ENCODE data around the gene GFRA4. TPM values are rescaled to one million over a fixed set of nuclear protein-coding genes. Genes with fewer than 3 reads are reported as not detected.

GFRA4 gene
- total and polyA plus RNA-seq, 2 donors (not counting 1 experiment from before 2014, with no cell fraction given), result not detected

- Histone ChIP-seq H3K27ac (ENCODE audit: insufficient read depth, low read length) (no peak overlapping the region), H3K9ac (ENCODE audit: insufficient read depth, low read length) (no peak overlapping the region), H2AFZ (ENCODE audit: low read length) (no peak overlapping the region), H4K20me1 (ENCODE audit: control insufficient read depth, extremely low read depth, insufficient read depth, low read length) (no peaks in the 10 kb centered on the region), H3K79me2 (ENCODE audit: control insufficient read depth, insufficient read depth, low read length) (no peaks in the 10 kb centered on the region), H3K9me3 (ENCODE audit: control insufficient read depth, insufficient read depth, low read depth, low read length) (no peaks in the 10 kb centered on the region), H3K4me2 (ENCODE audit: extremely low read depth, insufficient read depth, low read length) (no peak overlapping the region), H3K4me1 (ENCODE audit: control insufficient read depth, extremely low read depth, insufficient read depth, low read length) (no peaks in the 10 kb centered on the region), H3K4me3 (replicated peaks in 1 of 4; ENCODE audit: control extremely low read depth in 1 of 4, insufficient read depth in 1 of 4, low read depth in 3 of 4, low read length in 4 of 4) (no peak overlapping the region), H3K36me3 (ENCODE audit: control insufficient read depth, insufficient read depth, low read length) (peaks cover 1% of the 10 kb centered on the region), H3K27me3 (ENCODE audit: control insufficient read depth, insufficient read depth, low read length) (no peaks in the 10 kb centered on the region)
- TF ChIP-seq EZH2 (IDR thresholded peaks at IDR 0.05; ENCODE audit: low read length, missing control alignments) (no peak), CTCF (conservative IDR thresholded peaks at IDR 0.05 in 1 of 2, IDR thresholded peaks at IDR 0.05 in 1 of 2; ENCODE audit: low read depth in 1 of 2, low read length in 2 of 2) (no peak)
- DNase-seq (ENCODE audit: low read depth in 2 of 2), result no peak
These were observed 11.8 kb downstream of the GFRA4 start for GRCh38 chr20:3651204-3651962.

- H3K4me1 ChIP-seq (ENCODE audit: control insufficient read depth, extremely low read depth, insufficient read depth, low read length), result no peaks in the 10 kb centered on the region
- H3K27me3 ChIP-seq (ENCODE audit: control insufficient read depth, insufficient read depth, low read length), result no peaks in the 10 kb centered on the region
- no peak overlapping the region for H3K9ac ChIP-seq (ENCODE audit: insufficient read depth, low read length)
- H3K4me2 ChIP-seq (ENCODE audit: extremely low read depth, insufficient read depth, low read length), result no peak overlapping the region
- TF ChIP-seq EZH2 (IDR thresholded peaks at IDR 0.05; ENCODE audit: low read length, missing control alignments), result no peak
- no peak for TF ChIP-seq CTCF (conservative IDR thresholded peaks at IDR 0.05 in 1 of 2, IDR thresholded peaks at IDR 0.05 in 1 of 2; ENCODE audit: low read depth in 1 of 2, low read length in 2 of 2)
- H3K27ac ChIP-seq (ENCODE audit: insufficient read depth, low read length), result no peak overlapping the region
- no peaks in the 10 kb centered on the region for H3K79me2 ChIP-seq (ENCODE audit: control insufficient read depth, insufficient read depth, low read length)
- no peaks in the 10 kb centered on the region for H4K20me1 ChIP-seq (ENCODE audit: control insufficient read depth, extremely low read depth, insufficient read depth, low read length)
- no peak overlapping the region for H2AFZ ChIP-seq (ENCODE audit: low read length)
- H3K9me3 ChIP-seq (ENCODE audit: control insufficient read depth, insufficient read depth, low read depth, low read length), result no peaks in the 10 kb centered on the region
- peaks cover 4% of the 10 kb centered on the region for H3K36me3 ChIP-seq (ENCODE audit: control insufficient read depth, insufficient read depth, low read length)
- no peak overlapping the region for H3K4me3 ChIP-seq (replicated peaks in 1 of 4; ENCODE audit: control extremely low read depth in 1 of 4, insufficient read depth in 1 of 4, low read depth in 3 of 4, low read length in 4 of 4)
- no peak for DNase-seq (ENCODE audit: low read depth in 2 of 2)
These were observed 14.2 kb downstream of the GFRA4 start for GRCh38 chr20:3648951-3649350.

GRCh38 chr20:3647473-3647872 is 15.7 kb downstream of the GFRA4 start:
- no peak overlapping the region for H3K27ac ChIP-seq (ENCODE audit: insufficient read depth, low read length)
- no peak overlapping the region for H3K9ac ChIP-seq (ENCODE audit: insufficient read depth, low read length)
- TF ChIP-seq CTCF (conservative IDR thresholded peaks at IDR 0.05 in 1 of 2, IDR thresholded peaks at IDR 0.05 in 1 of 2; ENCODE audit: low read depth in 1 of 2, low read length in 2 of 2), result no peak
- no peak for TF ChIP-seq EZH2 (IDR thresholded peaks at IDR 0.05; ENCODE audit: low read length, missing control alignments)
- H3K4me2 ChIP-seq (ENCODE audit: extremely low read depth, insufficient read depth, low read length), result no peak overlapping the region
- no peaks in the 10 kb centered on the region for H3K9me3 ChIP-seq (ENCODE audit: control insufficient read depth, insufficient read depth, low read depth, low read length)
- peaks cover 4% of the 10 kb centered on the region for H3K36me3 ChIP-seq (ENCODE audit: control insufficient read depth, insufficient read depth, low read length)
- no peak overlapping the region for H3K4me3 ChIP-seq (replicated peaks in 1 of 4; ENCODE audit: control extremely low read depth in 1 of 4, insufficient read depth in 1 of 4, low read depth in 3 of 4, low read length in 4 of 4)
- no peaks in the 10 kb centered on the region for H3K4me1 ChIP-seq (ENCODE audit: control insufficient read depth, extremely low read depth, insufficient read depth, low read length)
- no peaks in the 10 kb centered on the region for H3K27me3 ChIP-seq (ENCODE audit: control insufficient read depth, insufficient read depth, low read length)
- no peaks in the 10 kb centered on the region for H4K20me1 ChIP-seq (ENCODE audit: control insufficient read depth, extremely low read depth, insufficient read depth, low read length)
- no peak overlapping the region for H2AFZ ChIP-seq (ENCODE audit: low read length)
- H3K79me2 ChIP-seq (ENCODE audit: control insufficient read depth, insufficient read depth, low read length), result no peaks in the 10 kb centered on the region
- DNase-seq (ENCODE audit: low read depth in 2 of 2), result no peak

All from fibroblast of lung (primary cell).